ENCODE data around the gene B3GALT6. TPM values are rescaled to one million over a fixed set of nuclear protein-coding genes. Genes with fewer than 3 reads are reported as not detected.

B3GALT6 gene
- total and polyA plus RNA-seq, 4 donors: 1.2 to 9.0 (median 8.3) TPM

DNA sequence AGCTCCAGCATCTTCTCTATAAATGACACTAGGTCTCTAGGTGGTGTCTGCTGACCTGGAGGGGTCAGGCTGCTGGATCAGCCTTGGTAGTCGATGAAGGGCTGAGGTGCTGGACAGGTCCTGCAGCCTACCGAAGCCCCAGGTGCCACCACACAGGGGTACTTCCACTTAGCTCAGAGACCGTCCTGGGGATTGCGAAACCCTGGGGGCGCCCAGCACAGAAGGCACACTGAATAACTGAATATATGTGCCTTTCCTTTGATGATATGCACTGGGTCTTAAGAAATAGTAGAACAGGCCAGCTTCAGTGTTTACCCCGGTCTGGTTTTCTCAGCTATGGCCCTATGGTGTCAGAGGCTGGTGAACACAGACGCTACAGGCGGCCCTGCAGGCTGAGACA, 30.7 kb downstream of the B3GALT6 start:
- no peak for TF ChIP-seq NR2F2 (IDR thresholded peaks at IDR 0.05)
- TF ChIP-seq JUND (IDR thresholded peaks at IDR 0.05): no peak
- no peak for TF ChIP-seq FOXA1 (IDR thresholded peaks at IDR 0.05)
- TF ChIP-seq HNF4A (conservative IDR thresholded peaks at IDR 0.05): no peak
- TF ChIP-seq, protein P1, sequence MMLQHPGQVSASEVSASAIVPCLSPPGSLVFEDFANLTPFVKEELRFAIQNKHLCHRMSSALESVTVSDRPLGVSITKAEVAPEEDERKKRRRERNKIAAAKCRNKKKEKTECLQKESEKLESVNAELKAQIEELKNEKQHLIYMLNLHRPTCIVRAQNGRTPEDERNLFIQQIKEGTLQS (IDR thresholded peaks at IDR 0.05): no peak
- no peak for TF ChIP-seq HNF4G (IDR thresholded peaks at IDR 0.05)
- TF ChIP-seq, protein P2, sequence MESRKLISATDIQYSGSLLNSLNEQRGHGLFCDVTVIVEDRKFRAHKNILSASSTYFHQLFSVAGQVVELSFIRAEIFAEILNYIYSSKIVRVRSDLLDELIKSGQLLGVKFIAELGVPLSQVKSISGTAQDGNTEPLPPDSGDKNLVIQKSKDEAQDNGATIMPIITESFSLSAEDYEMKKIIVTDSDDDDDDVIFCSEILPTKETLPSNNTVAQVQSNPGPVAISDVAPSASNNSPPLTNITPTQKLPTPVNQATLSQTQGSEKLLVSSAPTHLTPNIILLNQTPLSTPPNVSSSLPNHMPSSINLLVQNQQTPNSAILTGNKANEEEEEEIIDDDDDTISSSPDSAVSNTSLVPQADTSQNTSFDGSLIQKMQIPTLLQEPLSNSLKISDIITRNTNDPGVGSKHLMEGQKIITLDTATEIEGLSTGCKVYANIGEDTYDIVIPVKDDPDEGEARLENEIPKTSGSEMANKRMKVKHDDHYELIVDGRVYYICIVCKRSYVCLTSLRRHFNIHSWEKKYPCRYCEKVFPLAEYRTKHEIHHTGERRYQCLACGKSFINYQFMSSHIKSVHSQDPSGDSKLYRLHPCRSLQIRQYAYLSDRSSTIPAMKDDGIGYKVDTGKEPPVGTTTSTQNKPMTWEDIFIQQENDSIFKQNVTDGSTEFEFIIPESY (IDR thresholded peaks at IDR 0.05): no peak
- TF ChIP-seq EGR1 (IDR thresholded peaks at IDR 0.05; ENCODE audit: low read depth in 2 of 2): no peak
- TF ChIP-seq FOXA2 (IDR thresholded peaks at IDR 0.05): no peak
- TF ChIP-seq, protein P3, sequence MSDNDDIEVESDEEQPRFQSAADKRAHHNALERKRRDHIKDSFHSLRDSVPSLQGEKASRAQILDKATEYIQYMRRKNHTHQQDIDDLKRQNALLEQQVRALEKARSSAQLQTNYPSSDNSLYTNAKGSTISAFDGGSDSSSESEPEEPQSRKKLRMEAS (IDR thresholded peaks at IDR 0.05): no peak
- no peak for TF ChIP-seq RXRA (IDR thresholded peaks at IDR 0.05)
- TF ChIP-seq TAF1 (conservative IDR thresholded peaks at IDR 0.05): no peak
- TF ChIP-seq YY1 (IDR thresholded peaks at IDR 0.05): no peak
- TF ChIP-seq, protein P4, sequence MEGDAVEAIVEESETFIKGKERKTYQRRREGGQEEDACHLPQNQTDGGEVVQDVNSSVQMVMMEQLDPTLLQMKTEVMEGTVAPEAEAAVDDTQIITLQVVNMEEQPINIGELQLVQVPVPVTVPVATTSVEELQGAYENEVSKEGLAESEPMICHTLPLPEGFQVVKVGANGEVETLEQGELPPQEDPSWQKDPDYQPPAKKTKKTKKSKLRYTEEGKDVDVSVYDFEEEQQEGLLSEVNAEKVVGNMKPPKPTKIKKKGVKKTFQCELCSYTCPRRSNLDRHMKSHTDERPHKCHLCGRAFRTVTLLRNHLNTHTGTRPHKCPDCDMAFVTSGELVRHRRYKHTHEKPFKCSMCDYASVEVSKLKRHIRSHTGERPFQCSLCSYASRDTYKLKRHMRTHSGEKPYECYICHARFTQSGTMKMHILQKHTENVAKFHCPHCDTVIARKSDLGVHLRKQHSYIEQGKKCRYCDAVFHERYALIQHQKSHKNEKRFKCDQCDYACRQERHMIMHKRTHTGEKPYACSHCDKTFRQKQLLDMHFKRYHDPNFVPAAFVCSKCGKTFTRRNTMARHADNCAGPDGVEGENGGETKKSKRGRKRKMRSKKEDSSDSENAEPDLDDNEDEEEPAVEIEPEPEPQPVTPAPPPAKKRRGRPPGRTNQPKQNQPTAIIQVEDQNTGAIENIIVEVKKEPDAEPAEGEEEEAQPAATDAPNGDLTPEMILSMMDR (IDR thresholded peaks at IDR 0.05; ENCODE audit: low read depth, low read length, missing input control): no peak
- TF ChIP-seq SP1 (IDR thresholded peaks at IDR 0.05): no peak
- TF ChIP-seq, protein P5, sequence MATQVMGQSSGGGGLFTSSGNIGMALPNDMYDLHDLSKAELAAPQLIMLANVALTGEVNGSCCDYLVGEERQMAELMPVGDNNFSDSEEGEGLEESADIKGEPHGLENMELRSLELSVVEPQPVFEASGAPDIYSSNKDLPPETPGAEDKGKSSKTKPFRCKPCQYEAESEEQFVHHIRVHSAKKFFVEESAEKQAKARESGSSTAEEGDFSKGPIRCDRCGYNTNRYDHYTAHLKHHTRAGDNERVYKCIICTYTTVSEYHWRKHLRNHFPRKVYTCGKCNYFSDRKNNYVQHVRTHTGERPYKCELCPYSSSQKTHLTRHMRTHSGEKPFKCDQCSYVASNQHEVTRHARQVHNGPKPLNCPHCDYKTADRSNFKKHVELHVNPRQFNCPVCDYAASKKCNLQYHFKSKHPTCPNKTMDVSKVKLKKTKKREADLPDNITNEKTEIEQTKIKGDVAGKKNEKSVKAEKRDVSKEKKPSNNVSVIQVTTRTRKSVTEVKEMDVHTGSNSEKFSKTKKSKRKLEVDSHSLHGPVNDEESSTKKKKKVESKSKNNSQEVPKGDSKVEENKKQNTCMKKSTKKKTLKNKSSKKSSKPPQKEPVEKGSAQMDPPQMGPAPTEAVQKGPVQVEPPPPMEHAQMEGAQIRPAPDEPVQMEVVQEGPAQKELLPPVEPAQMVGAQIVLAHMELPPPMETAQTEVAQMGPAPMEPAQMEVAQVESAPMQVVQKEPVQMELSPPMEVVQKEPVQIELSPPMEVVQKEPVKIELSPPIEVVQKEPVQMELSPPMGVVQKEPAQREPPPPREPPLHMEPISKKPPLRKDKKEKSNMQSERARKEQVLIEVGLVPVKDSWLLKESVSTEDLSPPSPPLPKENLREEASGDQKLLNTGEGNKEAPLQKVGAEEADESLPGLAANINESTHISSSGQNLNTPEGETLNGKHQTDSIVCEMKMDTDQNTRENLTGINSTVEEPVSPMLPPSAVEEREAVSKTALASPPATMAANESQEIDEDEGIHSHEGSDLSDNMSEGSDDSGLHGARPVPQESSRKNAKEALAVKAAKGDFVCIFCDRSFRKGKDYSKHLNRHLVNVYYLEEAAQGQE (IDR thresholded peaks at IDR 0.05): no peak
- TF ChIP-seq GABPA (IDR thresholded peaks at IDR 0.05 in 1 of 2, conservative IDR thresholded peaks at IDR 0.05 in 1 of 2): no peak
- no peak for TF ChIP-seq RAD21 (IDR thresholded peaks at IDR 0.05)
- H3K4me3 ChIP-seq (ENCODE audit: low read depth in 1 of 3, low read length in 3 of 3): no peak overlapping the region
- no peak overlapping the region for H3K9ac ChIP-seq (ENCODE audit: low read depth in 1 of 2, low read length in 2 of 2)
- no peaks in the 10 kb centered on the region for H3K4me1 ChIP-seq (ENCODE audit: control insufficient read depth in 4 of 4, insufficient read depth in 4 of 4, low read length in 3 of 4)
- WGBS: 94% methylated on average over 8 of the region's 8 CpGs
- H3K9me3 ChIP-seq (ENCODE audit: control insufficient read depth in 4 of 4, low read length in 3 of 4): no peaks in the 10 kb centered on the region
- DNase-seq (ENCODE audit: low spot score): no peak
- no peaks in the 10 kb centered on the region for H3K27me3 ChIP-seq (ENCODE audit: control insufficient read depth in 4 of 4, insufficient read depth in 4 of 4, low read length in 3 of 4)
- peaks cover 11 to 48% (median 27%) of the 10 kb centered on the region in 4 donors for H3K36me3 ChIP-seq (ENCODE audit: control insufficient read depth in 4 of 4, insufficient read depth in 3 of 4, low read depth in 1 of 4, low read length in 3 of 4)
- no peak overlapping the region for H3K27ac ChIP-seq (ENCODE audit: low read depth in 1 of 2, low read length in 2 of 2)
